Kidney epithelial cell (primary cell): ENCODE results near the gene GPR61. TPM values are rescaled to one million over a fixed set of nuclear protein-coding genes. Genes with fewer than 3 reads are reported as not detected.

Source experiments
- DNase-seq: peaks from one replicate; pipeline ENCODE4 v3.0.0-alpha.2; 2010; ENCODE audit warnings: low read depth
- H3K27me3 ChIP-seq: 2 replicates; pipeline ENCODE4 v1.6.0; 2011; ENCODE audit warnings: low read length; ENCODE audit not compliant: control insufficient read depth, insufficient read depth
- H3K36me3 ChIP-seq: 2 replicates; pipeline ENCODE4 v1.5.1; 2011; ENCODE audit warnings: low read length; ENCODE audit not compliant: control insufficient read depth, insufficient read depth
- H3K4me3 ChIP-seq: 2 replicates; pipeline ENCODE4 v1.5.1; 2011; ENCODE audit warnings: low read depth, mild to moderate bottlenecking, control low read depth, low read length
- CTCF ChIP-seq: IDR thresholded peaks from 2 replicates; pipeline ENCODE4 v1.5.1; 2011; ENCODE audit warnings: mild to moderate bottlenecking, moderate library complexity, low read length, control low read depth, inconsistent platforms; ENCODE audit not compliant: insufficient read depth, poor library complexity, severe bottlenecking
- total RNA-seq: library from RNA; depleted of rRNA; stranded (reverse); fragments of >200 nt; gene quantifications from 2 replicates; pipeline ENCODE4 v1.2.3, GENCODE V29; 2015

The GPR61 gene
- total RNA-seq, 1 donor from 2014 or later, result not detected

GRCh38 chr1:109547463-109548320, 8.0 kb downstream of the GPR61 start:
- TF ChIP-seq CTCF, result no peak
- peak overlapping the region; percentile 90 for H3K4me3 ChIP-seq
- no peaks in the 10 kb centered on the region for H3K27me3 ChIP-seq
- H3K36me3 ChIP-seq, result no peaks in the 10 kb centered on the region
- no peak for DNase-seq

DNA sequence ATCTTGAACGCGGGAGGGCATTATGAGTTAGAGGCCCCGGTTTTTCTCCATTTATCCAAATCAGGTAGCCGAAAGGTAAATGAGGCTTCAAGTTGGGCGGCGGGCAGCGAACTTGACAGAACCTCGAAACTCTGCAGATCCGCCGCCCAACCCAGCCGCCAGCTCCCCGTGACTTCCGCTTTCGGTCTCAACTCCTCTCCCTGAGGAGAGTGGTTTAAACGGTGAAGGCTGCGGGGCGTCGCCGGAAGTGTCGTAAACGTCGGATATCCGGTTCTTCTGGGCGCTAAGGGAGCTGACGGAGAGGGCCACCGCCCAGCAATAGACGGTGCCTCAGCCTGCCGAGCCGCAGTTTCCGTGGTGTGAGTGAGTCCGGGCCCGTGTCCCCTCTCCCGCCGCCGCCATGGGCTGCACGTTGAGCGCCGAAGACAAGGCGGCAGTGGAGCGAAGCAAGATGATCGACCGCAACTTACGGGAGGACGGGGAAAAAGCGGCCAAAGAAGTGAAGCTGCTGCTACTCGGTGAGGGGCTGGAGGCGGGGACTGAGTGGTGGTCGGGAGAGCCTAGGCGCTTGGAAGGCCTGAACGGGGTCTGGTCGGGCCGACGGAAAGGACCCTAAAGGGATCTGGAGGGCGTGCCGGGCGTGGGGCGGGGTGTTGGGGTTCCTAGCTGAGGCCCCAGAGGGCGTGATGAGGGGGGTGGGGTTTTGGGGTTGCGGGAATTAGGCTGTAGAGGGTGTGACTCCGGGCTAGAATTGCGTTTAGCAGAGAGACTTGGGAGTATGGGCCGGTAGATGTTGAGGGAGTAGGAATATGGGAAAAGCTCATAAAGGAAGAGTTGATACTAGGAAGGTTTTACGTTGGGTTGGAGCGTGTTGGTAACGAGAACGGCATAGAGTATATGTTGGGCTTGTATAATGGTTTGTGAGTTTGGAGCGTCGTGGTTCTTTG, 8.9 kb downstream of the GPR61 start, which contains the start of gene GNAI3:
GNAI3 (plus strand) TSS at position 295 of the 947 bp plus-strand sequence; CDS start at position 401, 106 bp downstream.
- no peaks in the 10 kb centered on the region for H3K27me3 ChIP-seq
- H3K4me3 ChIP-seq, result peak within 1 kb of the TSS; percentile 90

DNA sequence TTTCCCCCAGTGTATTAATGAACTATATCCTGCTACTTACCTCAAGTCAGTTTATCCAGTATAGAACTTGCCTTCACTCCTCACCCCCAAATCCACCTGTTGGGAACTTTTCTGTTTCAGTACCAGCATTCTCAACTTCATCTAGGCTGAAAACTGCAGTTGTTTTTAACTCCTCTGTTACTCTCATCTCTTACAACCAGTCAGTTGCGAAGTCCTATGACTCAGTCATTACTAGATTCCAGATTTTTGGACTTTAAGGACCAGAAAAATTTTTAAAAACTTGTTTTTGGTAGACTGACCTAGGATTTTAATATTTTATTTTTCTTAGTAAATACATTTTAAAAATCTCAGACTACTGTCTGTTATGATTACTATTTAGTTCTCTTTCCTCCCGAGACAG, 16.9 kb downstream of the GPR61 start:
- no peak for TF ChIP-seq CTCF
- Histone ChIP-seq H3K36me3 (no peaks in the 10 kb centered on the region), H3K4me3 (no peak overlapping the region), H3K27me3 (no peaks in the 10 kb centered on the region)
- DNase-seq, result no peak

More for the DNA sequence above, 8.9 kb downstream of the GPR61 start, which contains the start of gene GNAI3:
- DNase-seq, result peak; percentile 85
- TF ChIP-seq CTCF, result no peak
- no peaks in the 10 kb centered on the region for H3K36me3 ChIP-seq

DNA sequence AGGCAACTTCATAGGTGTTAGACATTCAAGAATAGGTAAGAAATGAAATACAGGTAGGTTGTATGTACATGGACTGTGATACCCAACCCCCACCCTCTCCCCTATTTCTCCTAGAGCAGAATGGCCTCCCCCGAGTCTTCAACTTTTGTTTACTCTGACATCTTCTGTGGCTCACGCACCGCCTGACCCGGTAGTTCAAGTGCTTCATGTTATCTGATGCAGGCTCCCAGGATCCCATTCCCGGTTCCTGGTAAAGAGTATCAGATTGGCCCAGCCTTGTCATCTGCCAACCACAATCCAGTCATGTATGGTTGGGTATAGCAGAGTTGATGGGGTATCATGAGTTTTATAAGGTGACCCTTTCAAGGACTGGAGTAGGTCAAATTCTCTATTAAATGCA, 17.8 kb downstream of the GPR61 start:
- H3K27me3 ChIP-seq, result no peaks in the 10 kb centered on the region
- no peak for TF ChIP-seq CTCF
- no peaks in the 10 kb centered on the region for H3K36me3 ChIP-seq
- no peak overlapping the region for H3K4me3 ChIP-seq
- DNase-seq, result no peak

- Histone ChIP-seq H3K36me3 (no peaks in the 10 kb centered on the region), H3K4me3 (no peak overlapping the region), H3K27me3 (no peaks in the 10 kb centered on the region)
- no peak for TF ChIP-seq CTCF
- DNase-seq, result no peak
Observed at GRCh38 chr1:109559995-109560394, 20.3 kb downstream of the GPR61 start.
